NB4 (cell line): ENCODE results near the gene CMIP.

Experiments used
- MYC ChIP-seq: IDR thresholded peaks from 2 replicates; pipeline ENCODE4 v1.6.1; 2011; ENCODE audit warnings: low read depth, low read length
- POLR2A ChIP-seq: IDR thresholded peaks from 2 replicates; pipeline ENCODE4 v1.6.1; 2011; ENCODE audit warnings: mild to moderate bottlenecking; ENCODE audit not compliant: insufficient read length; ENCODE audit errors: extremely low read depth
- TF ChIP-seq, protein P1 (sequence below): IDR thresholded peaks from one replicate; pipeline ENCODE4 v1.5.1; 2012; ENCODE audit warnings: low read depth, low read length

DNA sequence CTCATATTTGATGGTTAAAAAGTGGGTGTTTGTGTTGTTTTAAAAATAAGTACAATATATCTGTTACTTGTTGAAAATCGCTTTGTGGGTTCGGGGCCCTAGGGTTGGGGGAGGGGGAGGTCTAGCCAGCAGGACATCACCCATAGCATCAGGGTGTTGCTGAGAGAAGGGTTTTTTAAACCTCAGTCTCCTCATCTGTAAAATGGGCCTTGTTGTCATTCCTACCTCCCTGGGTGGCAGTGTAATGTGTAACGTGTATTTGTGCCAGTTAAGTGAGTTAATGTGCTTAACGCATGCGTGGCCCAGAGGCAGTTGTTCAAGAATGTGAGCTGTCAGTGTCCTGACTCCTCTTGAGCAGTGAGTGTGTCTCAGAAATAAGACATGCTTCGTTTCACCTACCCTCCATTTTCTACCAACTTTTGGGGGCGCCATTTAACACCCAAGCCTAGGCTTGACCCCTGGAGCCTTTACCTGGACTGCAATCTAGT is 129.0 kb downstream of the CMIP start:
- no peak for TF ChIP-seq POLR2A
- TF ChIP-seq, protein P1, sequence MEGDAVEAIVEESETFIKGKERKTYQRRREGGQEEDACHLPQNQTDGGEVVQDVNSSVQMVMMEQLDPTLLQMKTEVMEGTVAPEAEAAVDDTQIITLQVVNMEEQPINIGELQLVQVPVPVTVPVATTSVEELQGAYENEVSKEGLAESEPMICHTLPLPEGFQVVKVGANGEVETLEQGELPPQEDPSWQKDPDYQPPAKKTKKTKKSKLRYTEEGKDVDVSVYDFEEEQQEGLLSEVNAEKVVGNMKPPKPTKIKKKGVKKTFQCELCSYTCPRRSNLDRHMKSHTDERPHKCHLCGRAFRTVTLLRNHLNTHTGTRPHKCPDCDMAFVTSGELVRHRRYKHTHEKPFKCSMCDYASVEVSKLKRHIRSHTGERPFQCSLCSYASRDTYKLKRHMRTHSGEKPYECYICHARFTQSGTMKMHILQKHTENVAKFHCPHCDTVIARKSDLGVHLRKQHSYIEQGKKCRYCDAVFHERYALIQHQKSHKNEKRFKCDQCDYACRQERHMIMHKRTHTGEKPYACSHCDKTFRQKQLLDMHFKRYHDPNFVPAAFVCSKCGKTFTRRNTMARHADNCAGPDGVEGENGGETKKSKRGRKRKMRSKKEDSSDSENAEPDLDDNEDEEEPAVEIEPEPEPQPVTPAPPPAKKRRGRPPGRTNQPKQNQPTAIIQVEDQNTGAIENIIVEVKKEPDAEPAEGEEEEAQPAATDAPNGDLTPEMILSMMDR: no peak
- no peak for TF ChIP-seq MYC
